MM.1S (cell line): ENCODE data around the gene PHF19.

Experiments
- DNase-seq: peaks from one replicate; pipeline ENCODE4 v3.0.0-alpha.2; 2015
- H2AFZ ChIP-seq: fragments of 300-600 bp; sonication (generic); 2 replicates; pipeline ENCODE4 v1.6.0; 2016; ENCODE audit warnings: antibody characterized with exemption, low read length
- H3F3A ChIP-seq: fragments of 300-600 bp; sonication (generic); 2 replicates; pipeline ENCODE4 v1.6.1; 2016; ENCODE audit warnings: mild to moderate bottlenecking, antibody characterized with exemption, low read length, moderate library complexity, mixed read lengths; ENCODE audit not compliant: insufficient read depth
- H3K27ac ChIP-seq: fragments of 300-600 bp; sonication (generic); 2 replicates; pipeline ENCODE4 v1.5.1; 2016; ENCODE audit warnings: mild to moderate bottlenecking, low read length
- H3K27me3 ChIP-seq: fragments of 300-600 bp; sonication (generic); replicated peaks from 2 replicates; pipeline ENCODE4 v1.6.0; 2016; ENCODE audit warnings: low read length; ENCODE audit not compliant: insufficient read depth
- H3K36me3 ChIP-seq: fragments of 300-600 bp; sonication (generic); replicated peaks from 2 replicates; pipeline ENCODE4 v1.6.1; 2016; ENCODE audit warnings: mild to moderate bottlenecking, low read length, mixed read lengths; ENCODE audit not compliant: insufficient read depth
- H3K4me1 ChIP-seq: fragments of 300-600 bp; sonication (generic); 2 replicates; pipeline ENCODE4 v1.6.1; 2016; ENCODE audit warnings: low read length, mixed read lengths
- H3K4me2 ChIP-seq: fragments of 300-600 bp; sonication (generic); 2 replicates; pipeline ENCODE4 v1.6.0; 2016; ENCODE audit warnings: low read depth, low read length
- H3K4me3 ChIP-seq: fragments of 300-600 bp; sonication (generic); 2 replicates; pipeline ENCODE4 v1.5.1; 2016; ENCODE audit warnings: low read length, mixed read lengths
- H3K79me2 ChIP-seq: fragments of 300-600 bp; sonication (generic); 2 replicates; pipeline ENCODE4 v1.6.1; 2016; ENCODE audit warnings: mixed run types, low read length, mixed read lengths
- H3K9ac ChIP-seq: fragments of 300-600 bp; sonication (generic); 2 replicates; pipeline ENCODE4 v1.6.1; 2016; ENCODE audit warnings: low read length, mixed read lengths
- H3K9me2 ChIP-seq: fragments of 300-600 bp; sonication (generic); replicated peaks from 2 replicates; pipeline ENCODE4 v1.6.1; 2016; ENCODE audit warnings: mild to moderate bottlenecking, low read length, mixed read lengths; ENCODE audit not compliant: insufficient read depth
- H3K9me3 ChIP-seq: fragments of 300-600 bp; sonication (generic); replicated peaks from 2 replicates; pipeline ENCODE4 v1.6.1; 2016; ENCODE audit warnings: mild to moderate bottlenecking, low read length, mixed read lengths; ENCODE audit not compliant: insufficient read depth
- H4K20me1 ChIP-seq: fragments of 300-600 bp; sonication (generic); 2 replicates; pipeline ENCODE4 v1.6.1; 2016; ENCODE audit warnings: mild to moderate bottlenecking, low read length, moderate library complexity, mixed read lengths; ENCODE audit not compliant: insufficient read depth
- EZH2 ChIP-seq: fragments of 300-600 bp; sonication (generic); optimal IDR thresholded peaks from 2 replicates; pipeline ENCODE3; 2017; ENCODE audit warnings: low read depth, mild to moderate bottlenecking, antibody characterized with exemption, low read length, mixed read lengths
- EZH2phosphoT487 ChIP-seq: fragments of 300-600 bp; sonication (generic); IDR thresholded peaks from 2 replicates; pipeline ENCODE4 v1.6.1; 2018; ENCODE audit warnings: antibody characterized with exemption, low read length
- TF ChIP-seq, protein P1 (sequence below): fragments of 300-600 bp; sonication (generic); IDR thresholded peaks from 2 replicates; pipeline ENCODE4 v1.5.1; 2016; ENCODE audit warnings: antibody characterized with exemption, low read length, mixed read lengths

Gene PHF19

GRCh38 chr9:120914396-120914795, 37.4 kb upstream of the PHF19 start:
- Histone ChIP-seq H3F3A (no peaks in the 10 kb centered on the region), H3K27ac (no peak overlapping the region), H3K27me3 (no peaks in the 10 kb centered on the region), H3K36me3 (no peaks in the 10 kb centered on the region), H3K4me2 (no peak overlapping the region), H4K20me1 (no peaks in the 10 kb centered on the region), H3K4me3 (no peak overlapping the region), H3K9me3 (no peaks in the 10 kb centered on the region), H3K4me1 (no peaks in the 10 kb centered on the region), H3K9ac (no peak overlapping the region), H3K79me2 (no peaks in the 10 kb centered on the region), H3K9me2 (no peaks in the 10 kb centered on the region), H2AFZ (no peak overlapping the region)
- DNase-seq, result no peak
- TF ChIP-seq EZH2, result no peak
- TF ChIP-seq, protein P1, sequence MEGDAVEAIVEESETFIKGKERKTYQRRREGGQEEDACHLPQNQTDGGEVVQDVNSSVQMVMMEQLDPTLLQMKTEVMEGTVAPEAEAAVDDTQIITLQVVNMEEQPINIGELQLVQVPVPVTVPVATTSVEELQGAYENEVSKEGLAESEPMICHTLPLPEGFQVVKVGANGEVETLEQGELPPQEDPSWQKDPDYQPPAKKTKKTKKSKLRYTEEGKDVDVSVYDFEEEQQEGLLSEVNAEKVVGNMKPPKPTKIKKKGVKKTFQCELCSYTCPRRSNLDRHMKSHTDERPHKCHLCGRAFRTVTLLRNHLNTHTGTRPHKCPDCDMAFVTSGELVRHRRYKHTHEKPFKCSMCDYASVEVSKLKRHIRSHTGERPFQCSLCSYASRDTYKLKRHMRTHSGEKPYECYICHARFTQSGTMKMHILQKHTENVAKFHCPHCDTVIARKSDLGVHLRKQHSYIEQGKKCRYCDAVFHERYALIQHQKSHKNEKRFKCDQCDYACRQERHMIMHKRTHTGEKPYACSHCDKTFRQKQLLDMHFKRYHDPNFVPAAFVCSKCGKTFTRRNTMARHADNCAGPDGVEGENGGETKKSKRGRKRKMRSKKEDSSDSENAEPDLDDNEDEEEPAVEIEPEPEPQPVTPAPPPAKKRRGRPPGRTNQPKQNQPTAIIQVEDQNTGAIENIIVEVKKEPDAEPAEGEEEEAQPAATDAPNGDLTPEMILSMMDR, result no peak
- TF ChIP-seq EZH2phosphoT487, result no peak

DNA sequence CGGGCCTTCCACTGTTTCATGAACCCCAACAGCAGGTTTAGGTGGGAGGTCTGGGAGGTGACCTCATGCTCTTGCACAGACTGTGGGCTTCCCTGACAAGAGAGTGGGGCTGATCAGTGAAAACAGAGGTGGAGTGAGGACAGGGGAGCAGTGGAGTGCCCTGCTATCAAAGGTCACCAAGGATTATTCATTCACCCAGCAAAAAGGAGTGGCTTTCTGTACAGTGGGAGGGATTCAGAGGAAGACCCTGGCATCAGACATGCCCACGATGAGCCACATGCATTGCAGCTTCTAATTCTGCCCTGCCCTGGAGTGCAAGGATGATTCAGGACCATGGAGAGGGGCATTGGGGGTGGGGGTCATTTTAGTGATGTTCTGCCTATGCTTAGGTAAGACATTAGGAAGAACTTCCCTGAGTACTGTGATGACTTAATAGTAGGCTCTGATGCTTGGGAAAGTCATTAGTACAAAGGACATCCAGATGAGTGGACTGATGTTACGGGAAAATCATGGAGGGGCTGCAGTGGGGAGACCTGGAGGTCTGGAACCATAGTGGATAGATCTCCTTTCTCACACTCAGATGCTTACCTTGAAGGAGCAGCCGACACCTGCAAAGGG, 36.8 kb upstream of the PHF19 start:
- H3K4me3 ChIP-seq, result no peak overlapping the region
- no peaks in the 10 kb centered on the region for H3K79me2 ChIP-seq
- no peaks in the 10 kb centered on the region for H3K36me3 ChIP-seq
- no peaks in the 10 kb centered on the region for H3K4me1 ChIP-seq
- H2AFZ ChIP-seq, result no peak overlapping the region
- no peaks in the 10 kb centered on the region for H4K20me1 ChIP-seq
- H3K9me3 ChIP-seq, result no peaks in the 10 kb centered on the region
- H3F3A ChIP-seq, result no peaks in the 10 kb centered on the region
- TF ChIP-seq EZH2phosphoT487, result no peak
- TF ChIP-seq EZH2, result no peak
- TF ChIP-seq, protein P1, result no peak
- no peak overlapping the region for H3K9ac ChIP-seq
- no peak overlapping the region for H3K4me2 ChIP-seq
- H3K9me2 ChIP-seq, result no peaks in the 10 kb centered on the region
- no peak overlapping the region for H3K27ac ChIP-seq
- H3K27me3 ChIP-seq, result no peaks in the 10 kb centered on the region
- DNase-seq, result peak; percentile 14

GRCh38 chr9:120912958-120913646, 36.1 kb upstream of the PHF19 start:
- H3K9me3 ChIP-seq, result no peaks in the 10 kb centered on the region
- no peaks in the 10 kb centered on the region for H4K20me1 ChIP-seq
- H3K9me2 ChIP-seq, result no peaks in the 10 kb centered on the region
- no peaks in the 10 kb centered on the region for H3K4me1 ChIP-seq
- H3K79me2 ChIP-seq, result no peaks in the 10 kb centered on the region
- no peaks in the 10 kb centered on the region for H3K36me3 ChIP-seq
- H3K4me2 ChIP-seq, result no peak overlapping the region
- no peaks in the 10 kb centered on the region for H3K27me3 ChIP-seq
- no peak overlapping the region for H2AFZ ChIP-seq
- no peak for DNase-seq
- no peak for TF ChIP-seq EZH2phosphoT487
- TF ChIP-seq, protein P1, result no peak
- no peak overlapping the region for H3K4me3 ChIP-seq
- H3K9ac ChIP-seq, result no peak overlapping the region
- no peak overlapping the region for H3K27ac ChIP-seq
- no peaks in the 10 kb centered on the region for H3F3A ChIP-seq
